HG03159 (cell line): Measurements from ENCODE around the gene CDYL2.

Experiments used
- ATAC-seq: cut with Tn5 transposase; IDR thresholded peaks from one replicate; pipeline ENCODE4 v1.9.1; 2021; ENCODE audit warnings: mild to moderate bottlenecking, moderate library complexity; ENCODE audit not compliant: unreplicated experiment

The CDYL2 gene

DNA sequence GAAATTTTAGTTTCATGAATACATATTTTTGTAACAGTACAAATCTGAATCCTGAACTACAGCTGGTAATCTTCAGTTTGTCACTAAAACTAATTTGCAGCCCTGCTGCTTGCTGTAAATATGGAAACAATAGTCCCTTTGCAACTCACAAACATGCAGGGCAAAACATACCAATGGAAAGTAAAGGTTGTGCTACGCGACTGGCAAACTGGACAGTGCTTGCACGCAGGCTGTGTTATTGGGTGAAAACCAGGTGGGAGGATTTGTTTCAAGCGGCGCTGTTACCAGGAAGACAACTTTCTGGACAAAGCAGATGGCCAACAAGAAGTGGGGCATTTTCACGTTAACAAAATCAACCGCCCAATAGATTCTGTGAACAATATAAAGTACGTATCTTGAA lies 93.5 kb downstream of the CDYL2 start:
- ATAC-seq: no peak

DNA sequence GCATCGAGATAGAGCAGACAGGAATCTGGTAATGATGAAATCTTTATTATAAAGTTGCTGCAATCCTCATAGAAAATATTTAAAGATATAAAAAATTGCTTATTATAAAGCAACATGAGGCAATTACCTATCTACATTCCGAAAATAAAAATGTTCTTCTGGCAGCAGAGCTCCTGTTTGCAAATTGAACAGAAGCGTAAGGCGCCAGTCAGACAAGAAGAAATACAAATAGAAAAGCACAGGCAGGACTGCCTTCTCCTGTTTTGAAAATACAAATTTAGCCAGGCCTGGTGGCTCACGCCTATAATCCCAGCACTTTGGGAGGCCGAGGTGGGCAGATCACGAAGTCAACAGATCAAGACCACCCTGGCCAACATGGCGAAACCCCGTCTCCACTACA lies 95.6 kb downstream of the CDYL2 start:
- no peak for ATAC-seq

DNA sequence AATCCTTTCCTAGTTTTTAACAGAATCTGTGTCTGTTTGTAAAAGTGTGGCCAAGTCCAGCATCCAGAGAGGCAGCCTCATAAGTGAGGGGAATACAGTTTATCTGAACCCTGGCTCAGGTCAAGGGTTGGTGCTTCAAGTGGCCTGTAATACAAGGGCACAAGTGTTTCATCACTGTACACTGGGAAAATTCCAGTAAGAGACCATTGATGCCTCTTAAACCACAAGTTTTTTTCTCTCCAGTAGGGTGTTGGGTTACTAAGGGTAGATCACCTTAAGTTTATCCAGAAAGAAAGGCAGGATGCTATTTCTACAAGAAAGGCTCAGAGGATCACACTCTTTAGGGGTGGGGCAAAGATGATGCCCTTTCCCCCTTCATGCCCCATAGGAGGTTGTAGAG lies 96.7 kb downstream of the CDYL2 start:
- ATAC-seq: no peak

DNA sequence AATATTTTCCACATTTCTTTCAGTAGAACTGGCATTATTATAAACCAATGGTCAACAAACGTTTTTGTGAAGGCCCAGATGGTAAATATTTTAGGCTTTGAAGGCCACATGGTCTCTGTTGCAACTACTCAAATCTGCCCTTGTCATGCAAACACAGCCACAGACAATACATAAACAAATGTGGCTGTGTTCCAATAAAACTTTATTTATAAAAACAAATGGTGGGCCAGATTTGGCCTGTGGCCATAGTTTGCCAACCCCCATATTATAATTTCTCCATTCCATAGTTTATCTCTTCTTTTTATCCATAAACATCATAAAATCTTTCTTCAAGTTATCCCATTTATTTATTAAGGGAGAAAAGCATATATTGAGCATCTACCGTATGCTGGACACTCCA lies 98.8 kb downstream of the CDYL2 start:
- no peak for ATAC-seq

DNA sequence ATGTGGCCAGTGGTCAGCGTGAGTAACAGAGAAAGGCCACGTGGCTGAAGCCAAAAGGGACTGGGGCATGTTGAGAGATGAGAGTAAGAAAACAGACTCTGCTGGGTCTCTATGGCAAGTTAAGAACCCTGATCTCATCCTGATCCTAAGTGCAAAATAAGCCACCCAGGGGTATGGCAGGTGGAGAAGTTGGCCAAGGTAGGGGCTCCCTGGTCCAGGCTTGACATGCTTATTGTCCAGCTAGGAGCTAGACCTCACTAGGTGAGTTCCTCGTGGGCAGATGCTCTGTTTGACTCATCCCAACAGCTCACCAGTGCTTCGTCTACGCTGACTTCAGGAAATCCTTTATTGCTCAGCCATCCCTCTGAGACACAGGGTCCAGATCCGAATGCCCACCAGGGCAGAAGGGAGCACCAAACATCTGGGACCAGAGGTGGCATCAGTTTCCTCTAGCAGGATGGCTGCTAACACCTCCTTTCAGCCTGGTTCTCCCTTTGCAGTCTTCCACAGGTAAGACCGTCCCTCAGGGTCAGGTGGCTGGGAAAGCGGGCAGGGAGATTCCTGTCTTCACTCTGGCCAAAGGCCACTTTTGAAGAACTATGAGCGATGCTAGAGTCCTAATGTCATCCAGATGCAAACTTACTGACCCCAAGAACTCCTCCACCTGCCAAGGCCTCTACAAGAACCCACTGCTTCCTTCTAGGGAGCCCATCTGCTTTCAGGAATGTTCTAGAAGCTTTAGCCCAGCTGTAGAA lies 99.5 kb downstream of the CDYL2 start:
- no peak for ATAC-seq

DNA sequence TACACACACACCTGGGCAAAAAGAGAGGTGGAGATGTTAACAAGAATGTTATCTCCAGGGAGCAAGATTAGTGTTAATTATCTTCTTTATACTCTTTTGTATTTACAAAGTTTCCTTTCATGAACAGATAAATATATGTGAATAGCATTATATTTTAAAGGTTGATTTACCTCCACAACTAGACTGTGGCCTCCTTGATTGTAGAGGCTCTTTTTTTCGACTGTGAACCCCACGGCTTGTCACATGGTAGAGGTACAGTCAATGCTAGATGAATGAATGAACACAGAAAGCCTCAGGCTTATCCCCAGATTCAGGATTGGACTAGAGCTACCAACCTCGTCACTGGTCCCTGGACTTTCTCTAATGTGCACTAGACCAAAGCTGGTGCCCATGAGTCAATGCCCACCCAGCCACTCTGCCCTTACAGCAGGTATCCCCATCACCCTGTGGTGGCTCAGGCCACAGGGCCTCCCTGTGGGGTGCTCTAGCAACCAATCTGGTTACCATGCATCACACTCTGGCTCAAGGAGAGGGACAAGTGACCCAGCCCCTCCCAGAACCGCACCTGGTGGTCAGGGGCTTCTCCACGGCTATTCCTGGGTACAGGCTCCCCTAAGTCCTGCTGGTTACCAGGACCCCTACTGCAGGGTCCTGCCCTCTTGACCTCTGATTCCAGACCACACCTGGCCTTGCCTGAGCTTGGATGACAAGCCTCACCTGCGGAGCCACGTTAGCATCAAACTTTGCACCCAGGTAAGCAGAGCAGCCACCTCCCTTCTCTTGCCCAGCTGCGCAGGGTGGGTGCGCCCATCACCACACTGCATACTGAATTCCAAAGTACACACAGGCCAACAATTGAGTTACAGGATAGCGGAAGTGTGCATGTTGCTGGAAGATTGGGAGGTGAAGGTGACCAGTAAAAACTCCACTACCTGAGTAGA lies 101.0 kb downstream of the CDYL2 start:
- ATAC-seq: no peak

DNA sequence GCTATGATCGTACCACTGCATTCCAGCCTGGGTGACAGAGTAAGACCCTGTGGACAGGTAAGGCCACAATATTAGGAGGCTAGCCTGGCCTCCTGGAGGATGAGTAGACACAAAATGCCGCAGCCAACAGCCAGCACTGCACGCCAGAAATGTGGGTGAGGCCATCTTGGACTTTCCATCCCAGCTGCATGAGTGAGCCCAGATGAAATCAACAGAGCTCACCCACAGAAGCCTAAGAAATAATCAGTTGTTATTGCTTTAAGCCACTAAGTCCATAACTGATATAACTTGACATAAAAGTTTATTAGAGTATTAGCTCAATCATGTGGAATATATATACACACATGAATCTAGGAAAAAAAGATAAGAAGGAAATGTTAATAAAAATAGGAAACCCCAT lies 101.7 kb downstream of the CDYL2 start:
- no peak for ATAC-seq

DNA sequence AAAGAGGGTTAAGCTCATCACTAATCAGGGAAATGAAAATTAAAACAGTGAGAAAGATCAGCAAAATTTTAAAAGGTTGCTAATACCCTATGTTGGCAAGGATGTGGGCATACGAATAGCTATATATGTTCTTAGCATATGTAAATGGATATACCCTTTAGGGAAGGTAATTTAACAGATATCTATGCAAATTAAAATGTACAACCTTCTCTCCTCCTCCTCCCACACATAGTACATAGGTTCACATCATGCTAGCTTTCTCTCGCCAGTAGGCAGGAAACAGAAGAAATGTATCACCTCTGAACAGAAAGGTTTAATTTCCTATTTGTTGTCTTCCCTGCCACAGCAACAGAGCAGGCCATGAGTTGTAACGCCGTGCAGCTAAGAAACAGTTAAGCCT lies 103.8 kb downstream of the CDYL2 start:
- no peak for ATAC-seq

DNA sequence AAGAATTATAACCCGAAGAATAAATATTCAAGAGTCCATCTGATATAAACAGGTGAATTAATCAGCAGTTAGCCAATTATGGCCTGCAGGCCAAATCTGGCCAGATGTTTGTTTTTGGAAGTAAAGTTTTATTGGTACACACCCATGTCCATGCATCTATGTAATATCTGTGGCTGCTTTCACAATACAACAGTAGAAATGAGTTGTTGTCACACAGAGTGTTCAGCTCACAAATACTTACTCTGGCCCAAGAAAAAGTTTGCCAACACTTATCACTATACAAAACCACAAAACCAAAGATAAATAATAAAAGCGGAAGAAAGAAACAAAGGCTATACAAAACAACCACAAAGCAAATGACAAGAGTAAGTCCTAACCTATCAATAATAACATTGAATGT lies 109.4 kb downstream of the CDYL2 start:
- no peak for ATAC-seq

DNA sequence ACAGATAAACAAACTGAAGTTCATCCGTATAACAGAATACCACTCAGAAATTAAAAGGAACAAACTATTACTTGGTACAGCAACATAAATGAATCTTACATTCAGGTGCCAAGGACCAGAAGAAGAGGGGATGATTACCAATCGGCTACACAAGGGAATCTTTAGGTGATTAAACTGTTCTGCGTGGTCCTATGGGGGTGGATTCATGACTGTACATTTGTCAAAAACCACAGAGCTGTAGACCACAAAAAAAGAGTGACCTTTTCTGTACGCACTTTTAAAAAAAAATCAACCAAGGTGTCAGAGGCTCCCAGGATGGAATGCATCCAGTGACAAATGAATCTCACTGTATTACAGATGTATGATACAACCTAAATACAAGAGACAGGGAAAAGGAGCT lies 110.8 kb downstream of the CDYL2 start:
- no peak for ATAC-seq

DNA sequence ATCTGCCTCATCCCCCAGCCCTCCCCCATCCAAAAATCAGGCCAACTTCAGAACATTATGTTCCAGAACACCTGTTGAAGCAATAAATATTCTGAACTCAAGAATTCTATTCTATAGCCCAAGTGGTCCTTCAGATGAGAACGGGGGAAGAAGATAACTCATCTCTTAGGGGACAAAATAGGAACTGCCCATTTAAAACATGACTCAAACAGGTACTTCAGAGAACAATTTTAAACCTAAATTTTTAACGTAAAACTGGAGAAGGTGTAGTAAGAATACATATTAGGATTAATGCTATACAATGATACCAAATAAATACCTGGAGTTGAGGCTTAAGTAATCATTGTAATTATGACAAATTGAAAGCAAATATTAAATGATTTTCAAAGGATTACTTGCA lies 112.1 kb downstream of the CDYL2 start:
- ATAC-seq: no peak

DNA sequence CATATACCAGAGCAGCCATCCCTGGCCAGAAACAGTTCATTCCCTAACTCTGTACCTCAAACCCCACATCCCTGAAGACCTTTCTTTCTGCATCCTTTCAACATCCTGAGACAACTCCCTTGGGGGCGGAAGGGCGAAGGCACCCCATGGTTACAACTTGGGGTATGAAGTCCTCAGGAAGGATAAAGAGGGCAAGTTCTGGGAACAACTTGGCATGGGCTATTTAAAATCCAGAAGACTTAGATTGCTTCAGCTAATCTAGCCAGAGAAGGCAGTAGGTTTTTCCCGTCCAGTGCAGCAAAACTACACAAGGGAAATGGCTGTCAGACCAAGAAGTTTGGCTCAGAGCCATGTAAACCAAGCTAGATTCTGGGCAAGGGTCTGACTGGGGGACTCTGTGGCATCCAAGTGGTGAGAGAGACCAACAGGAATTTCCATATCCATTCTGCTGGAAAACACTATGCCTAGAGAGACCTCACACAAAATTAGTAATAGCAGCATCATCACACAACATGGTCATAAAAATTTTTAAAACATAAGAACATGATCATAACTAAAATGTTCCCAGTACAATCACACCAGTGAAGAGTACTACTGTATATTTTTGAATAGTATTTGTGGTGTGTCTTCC lies 113.2 kb downstream of the CDYL2 start:
- no peak for ATAC-seq

DNA sequence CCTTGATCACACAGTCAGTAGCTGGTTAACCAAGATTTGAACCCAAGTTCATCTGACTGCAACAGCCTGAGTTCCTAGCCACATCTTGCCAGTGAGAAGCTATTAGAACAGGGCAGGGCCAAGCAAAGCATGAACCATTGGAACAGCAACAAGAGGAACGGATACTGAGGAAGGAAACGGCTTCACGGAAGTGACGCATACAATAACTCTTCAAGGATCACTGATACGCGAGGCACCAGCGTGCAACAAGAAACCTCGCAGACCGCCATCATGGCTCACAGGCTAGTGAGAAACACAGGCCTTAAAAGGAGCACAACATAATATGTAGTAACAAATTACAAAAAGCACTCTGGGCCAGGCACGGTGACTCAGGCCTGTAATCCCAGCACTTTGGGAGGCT lies 114.9 kb downstream of the CDYL2 start:
- no peak for ATAC-seq

DNA sequence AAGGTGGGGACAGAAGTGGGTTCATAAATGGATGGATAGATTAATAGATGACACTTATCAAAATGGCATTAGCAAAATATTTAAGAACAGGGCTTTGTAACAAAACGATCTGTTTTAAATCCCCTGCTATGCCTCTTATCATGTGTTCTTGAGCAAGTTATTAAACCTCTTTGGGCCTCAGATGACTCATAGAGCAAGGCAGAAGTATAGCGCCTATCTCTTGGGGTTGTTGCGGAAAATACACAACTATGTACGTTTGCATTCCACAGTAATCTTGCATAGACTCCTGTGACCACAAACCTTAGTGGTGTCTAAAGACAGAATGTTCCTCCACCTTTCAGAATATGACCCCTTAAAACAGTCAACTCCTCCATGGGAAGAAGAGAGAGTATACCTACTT lies 116.8 kb downstream of the CDYL2 start:
- ATAC-seq: no peak

DNA sequence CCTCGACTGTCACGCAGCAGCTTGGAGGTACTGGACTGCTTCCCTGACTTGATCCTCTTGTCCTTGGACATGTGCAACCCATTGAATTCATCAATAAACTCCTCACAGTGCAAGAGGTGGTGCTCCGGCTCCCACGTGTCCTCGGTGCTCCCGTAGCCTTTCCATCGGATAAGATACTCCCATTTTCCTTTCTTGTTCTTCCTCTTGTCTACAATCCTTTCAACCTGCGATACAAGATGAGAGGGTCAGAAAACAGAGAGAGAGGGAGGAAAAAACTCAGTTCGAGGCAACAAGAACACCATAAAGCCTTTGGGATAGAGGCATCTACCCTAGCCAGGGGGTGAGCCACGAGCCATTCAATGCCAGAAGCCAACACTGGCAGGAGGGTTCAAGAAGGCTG lies 119.5 kb downstream of the CDYL2 start:
- no peak for ATAC-seq

DNA sequence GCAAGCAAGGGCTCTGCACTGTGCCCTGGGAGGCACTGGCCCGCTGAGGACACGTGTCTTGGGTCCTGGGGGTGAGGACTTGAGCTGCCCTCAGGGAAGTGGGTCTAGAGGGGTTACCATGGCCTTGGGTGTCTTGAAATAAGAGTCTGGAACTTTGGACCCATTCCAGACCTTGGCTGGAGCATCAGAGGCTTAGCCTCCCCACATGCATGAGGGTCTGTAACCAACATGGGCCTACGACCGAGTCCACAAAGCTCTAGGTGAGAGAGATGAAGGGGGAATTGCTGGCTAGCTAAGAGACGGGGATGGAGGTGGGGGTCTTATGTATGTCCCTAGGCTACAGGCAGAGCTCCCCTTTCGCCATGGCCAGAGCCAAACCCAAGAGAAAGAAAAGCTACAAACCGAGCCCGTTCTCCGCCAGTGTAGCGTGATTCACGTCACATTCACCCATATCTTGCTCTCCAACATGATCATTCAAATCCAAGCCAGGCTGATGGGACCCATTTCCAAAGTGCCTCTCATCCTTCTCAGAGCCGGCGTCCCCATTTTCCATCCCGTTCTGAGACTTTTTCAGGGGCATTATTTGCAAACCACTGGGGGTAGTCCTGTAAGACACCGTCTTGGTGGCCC lies 120.1 kb downstream of the CDYL2 start:
- no peak for ATAC-seq

DNA sequence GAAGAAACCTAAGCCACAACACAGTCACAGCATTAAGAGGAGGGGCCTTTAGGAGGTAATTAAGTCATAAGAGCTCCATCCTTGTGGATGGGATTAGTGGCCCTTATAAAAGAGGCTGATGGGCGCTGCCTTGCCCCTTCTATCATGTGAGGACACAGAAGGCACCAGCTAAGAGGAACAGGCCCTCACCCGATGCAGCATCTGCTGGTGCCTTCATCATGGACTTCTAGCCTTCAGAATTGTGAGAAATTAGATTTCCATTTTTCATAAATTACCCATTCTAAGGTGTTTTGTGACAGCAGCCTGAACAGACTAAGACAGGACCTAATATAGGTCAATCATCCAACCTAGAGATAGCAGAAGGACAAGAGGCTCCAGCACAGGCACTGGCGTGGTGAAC lies 120.8 kb downstream of the CDYL2 start:
- no peak for ATAC-seq

DNA sequence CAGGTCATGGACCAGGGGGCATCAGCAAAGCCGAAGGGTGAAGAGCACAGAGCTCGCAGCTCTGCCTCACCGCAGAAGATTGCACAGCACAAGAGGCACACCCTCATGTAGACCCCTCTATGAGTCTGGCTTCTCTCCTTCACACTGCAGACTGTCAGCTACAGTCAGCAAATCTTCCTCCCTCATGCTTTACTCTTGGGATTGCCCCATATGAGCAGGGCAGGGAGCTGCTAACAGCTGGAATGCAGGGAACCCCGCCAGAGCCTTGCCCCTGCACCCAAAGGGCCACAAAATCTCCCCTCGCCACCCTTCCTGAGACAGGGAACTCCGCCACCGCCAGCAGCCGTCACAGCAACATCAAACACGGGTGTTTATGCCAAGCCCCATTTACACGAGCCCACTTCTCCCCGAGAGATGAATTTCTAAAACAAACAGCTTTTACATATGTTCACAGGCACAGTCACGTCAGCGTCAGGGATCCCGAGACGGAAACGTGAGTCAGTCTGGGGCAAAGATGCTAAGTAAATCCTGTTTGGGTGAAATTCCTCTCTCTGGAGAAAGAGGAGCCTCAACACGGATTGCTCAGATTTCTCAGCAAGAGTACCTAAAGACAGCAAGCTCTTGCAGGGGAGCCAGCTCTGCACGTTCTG lies 121.9 kb downstream of the CDYL2 start:
- ATAC-seq: no peak

DNA sequence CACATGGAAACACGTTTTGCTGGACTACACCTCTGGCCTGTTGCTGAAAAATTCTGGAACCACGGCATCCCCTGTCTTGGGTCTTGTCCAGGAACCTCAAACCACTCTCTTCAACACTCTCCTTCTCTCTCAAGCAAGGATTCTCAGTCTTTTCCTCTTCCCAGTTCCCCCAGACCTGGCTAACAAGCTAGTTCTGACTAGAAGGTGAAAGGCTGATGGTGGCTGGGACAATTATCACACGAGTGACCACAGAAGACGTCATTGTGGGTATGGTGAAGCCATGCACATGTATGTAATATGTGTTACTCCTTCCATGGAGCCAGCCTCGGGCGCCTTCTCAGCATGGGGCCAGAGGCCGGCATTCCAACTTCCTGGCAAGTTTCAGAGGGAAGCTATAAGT lies 123.0 kb downstream of the CDYL2 start:
- ATAC-seq: no peak

DNA sequence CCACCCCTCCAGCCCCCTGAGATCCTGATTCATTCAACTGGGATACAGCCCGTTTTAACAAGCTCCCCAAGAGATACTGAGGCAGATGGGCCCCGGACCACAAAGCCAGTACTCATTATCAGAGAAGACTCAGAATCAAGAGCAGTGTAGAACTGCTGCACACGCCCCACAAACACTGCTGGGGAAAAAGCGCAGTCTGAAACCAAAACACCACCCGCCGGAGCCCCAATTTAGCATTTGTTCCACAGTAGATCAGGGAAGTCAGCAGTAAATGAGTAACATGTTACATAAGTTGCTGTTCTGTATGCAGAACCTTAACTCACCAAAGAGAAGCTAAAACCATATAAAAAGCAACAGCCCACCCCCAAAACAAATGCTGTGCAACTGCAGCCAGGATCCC lies 123.6 kb downstream of the CDYL2 start:
- no peak for ATAC-seq

DNA sequence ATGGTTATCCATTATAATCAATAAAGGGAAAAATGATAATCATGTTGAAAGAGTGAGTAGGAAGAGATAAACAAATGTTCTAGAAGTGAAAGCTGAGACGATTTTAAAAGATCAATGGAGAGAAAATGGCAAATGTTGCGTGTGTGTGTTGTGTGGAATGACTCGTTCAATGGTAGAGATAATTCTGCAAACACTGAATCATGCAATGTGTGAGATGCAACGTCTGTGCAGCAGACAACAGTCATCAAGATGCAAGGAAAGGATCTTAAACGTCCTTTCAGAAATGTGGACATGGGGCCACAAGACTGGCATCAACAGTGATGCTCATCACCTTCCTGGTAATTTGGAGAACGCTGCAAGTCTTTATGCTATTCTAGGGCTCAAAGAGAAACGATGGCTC lies 124.4 kb downstream of the CDYL2 start:
- no peak for ATAC-seq
